GM12864 (cell line): Measurements from ENCODE around the gene DENND6B.
A peak's percentile ranks its signal among the peaks of the same experiment; 100 is the strongest.

Source experiments
- DNase-seq: peaks from one replicate; pipeline ENCODE4 v3.0.0-alpha.2; 2011; ENCODE audit warnings: low read depth
- H3K4me3 ChIP-seq: 2 replicates; pipeline ENCODE4 v1.5.1; 2011; ENCODE audit warnings: mild to moderate bottlenecking, low read depth, low read length, control low read depth
- CTCF ChIP-seq: IDR thresholded peaks from 2 replicates; pipeline ENCODE4 v1.5.1; 2011; ENCODE audit warnings: low read depth, mild to moderate bottlenecking, moderate library complexity, low read length, control low read depth, inconsistent platforms; ENCODE audit errors: missing control alignments

Gene DENND6B

DNA sequence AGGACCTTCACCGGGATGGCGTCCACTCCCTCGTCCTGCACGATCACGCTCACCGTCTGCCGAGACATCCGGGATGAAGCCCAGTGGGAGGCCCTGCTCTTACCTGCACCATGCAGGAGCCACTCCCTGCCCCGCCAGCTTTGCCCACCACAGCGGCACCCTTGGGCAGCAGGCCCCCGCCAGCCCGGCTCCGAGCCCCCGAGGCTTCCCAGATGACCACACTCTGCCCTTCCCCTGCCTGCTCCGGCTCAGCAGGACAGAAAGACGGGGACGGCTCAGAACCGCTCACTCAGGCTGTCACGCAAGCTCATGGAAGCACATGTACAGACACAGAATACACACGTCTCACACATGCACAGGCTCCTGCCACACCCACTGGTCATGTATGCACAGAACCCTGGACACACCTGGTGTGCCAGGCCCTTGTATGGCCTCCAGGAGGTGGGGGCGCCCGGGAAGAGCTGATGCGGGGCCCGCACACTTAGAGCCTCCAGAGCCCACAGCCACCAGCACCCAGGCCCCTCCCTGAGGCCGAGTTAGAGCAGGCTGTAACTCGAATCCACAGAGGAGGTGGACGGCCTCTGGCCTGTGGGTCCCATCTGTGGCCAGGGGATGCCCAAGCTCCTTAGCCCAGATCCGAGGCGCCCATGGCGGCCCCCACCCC lies 47.7 kb downstream of the DENND6B start:
- H3K4me3 ChIP-seq: no peak overlapping the region
- no peak for DNase-seq
- TF ChIP-seq CTCF: no peak

- TF ChIP-seq CTCF: no peak
- no peak overlapping the region for H3K4me3 ChIP-seq
- DNase-seq: no peak
Observed at GRCh38 chr22:50278461-50278860, 48.4 kb downstream of the DENND6B start.

DNA sequence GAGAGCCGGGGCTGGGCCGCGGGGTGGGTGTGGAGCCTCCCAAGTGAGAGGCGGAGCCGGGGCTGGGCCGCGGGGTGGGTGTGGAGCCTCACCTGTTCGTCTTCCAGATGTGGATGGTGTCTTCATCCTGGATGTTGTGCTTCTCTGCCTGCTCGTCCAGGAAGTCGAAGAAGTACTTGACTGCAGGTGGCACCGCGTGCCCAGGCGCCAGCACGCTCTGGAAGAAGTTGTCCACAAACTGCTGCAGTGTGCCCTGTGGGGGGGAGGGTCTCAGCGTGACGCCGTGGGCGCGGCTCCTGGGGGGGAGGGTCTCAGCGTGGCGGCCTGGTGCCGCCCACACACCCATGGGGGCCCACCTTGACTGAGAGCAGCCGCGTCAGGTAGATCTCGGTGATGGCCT lies 49.1 kb downstream of the DENND6B start:
- TF ChIP-seq CTCF: no peak
- no peak overlapping the region for H3K4me3 ChIP-seq
- DNase-seq: no peak

- peak; percentile 86 for TF ChIP-seq CTCF
- H3K4me3 ChIP-seq: no peak overlapping the region
- peak; percentile 65 for DNase-seq
Observed at GRCh38 chr22:50276143-50276542, 50.7 kb downstream of the DENND6B start.

DNA sequence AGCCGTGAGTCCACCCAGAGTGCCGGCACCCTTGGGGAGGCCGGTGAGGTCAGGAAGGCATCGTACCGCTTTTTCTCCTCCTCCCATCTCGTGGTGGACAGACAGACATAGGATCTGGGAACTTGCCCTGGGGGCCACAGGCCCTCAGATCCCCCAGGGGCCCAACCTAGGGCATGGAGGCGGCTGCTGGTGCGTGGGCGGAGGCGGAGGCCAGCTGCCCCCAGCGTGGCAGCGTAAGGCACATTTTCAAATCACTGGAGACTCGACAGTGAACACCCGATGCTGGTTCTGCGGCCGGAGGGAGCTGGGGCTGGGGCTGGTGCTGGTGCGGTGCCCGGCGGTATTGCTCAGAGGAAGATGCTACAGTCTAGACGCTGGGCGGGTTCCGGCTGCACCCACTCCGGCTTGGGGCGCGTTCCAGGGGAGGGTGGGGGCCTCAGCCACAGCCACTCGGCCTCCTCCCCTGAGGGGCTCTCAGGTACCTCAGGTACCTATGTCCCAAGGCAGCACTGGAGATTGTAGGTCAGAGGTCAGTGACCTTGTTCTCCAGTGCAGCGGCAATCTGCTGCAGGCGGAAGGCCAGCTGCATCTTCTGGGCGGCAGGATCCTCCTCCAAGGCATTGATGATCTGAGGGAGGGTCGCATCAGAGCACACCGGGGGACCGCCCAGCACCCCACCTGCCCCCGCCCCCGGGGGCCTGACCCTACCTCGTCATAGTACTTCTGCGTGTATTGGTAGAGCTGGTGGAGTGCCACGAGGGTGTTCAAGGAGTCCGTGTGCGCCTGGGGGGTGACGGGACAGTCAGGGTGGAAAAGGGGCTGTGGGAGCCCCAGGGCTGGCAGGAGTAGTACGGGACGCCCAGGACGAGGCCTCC lies 51.4 kb downstream of the DENND6B start:
- no peak for DNase-seq
- H3K4me3 ChIP-seq: no peak overlapping the region
- no peak for TF ChIP-seq CTCF

- no peak overlapping the region for H3K4me3 ChIP-seq
- no peak for DNase-seq
- TF ChIP-seq CTCF: no peak
Observed at GRCh38 chr22:50274771-50275170, 52.0 kb downstream of the DENND6B start.
